Ovary (tissue), 3 donors: ENCODE results near the gene EPHA10.
"Not testable (repeated sequence)": the region's sequence is repeated elsewhere in the genome, so short reads cannot be mapped to it uniquely, and the experiment has no call there.

Source experiments
- EP300 ChIP-seq: sonication (generic); formaldehyde crosslinking; IDR thresholded peaks from one replicate; pipeline ENCODE4 v1.6.1; 2017; ENCODE audit warnings: antibody characterized with exemption
- POLR2A ChIP-seq: fragments of 450-650 bp; IDR thresholded peaks from one replicate; pipeline ENCODE4 v1.6.1; 2017; ENCODE audit warnings: antibody characterized with exemption, mild to moderate bottlenecking, moderate library complexity
- TF ChIP-seq, protein P1 (sequence below), 3 donors: fragments of 450-650 bp in 2 of 3; fragments of 200-600 bp in 1 of 3; IDR thresholded peaks; one replicate each; pipeline versions ENCODE4 v1.5.1 to v1.8.0; 2016 to 2022; ENCODE audit warnings: antibody characterized with exemption in 3 of 3, mild to moderate bottlenecking in 1 of 3
- donor health status: DM: no; HTN: no; CAD: no.

- TF ChIP-seq, protein P1, sequence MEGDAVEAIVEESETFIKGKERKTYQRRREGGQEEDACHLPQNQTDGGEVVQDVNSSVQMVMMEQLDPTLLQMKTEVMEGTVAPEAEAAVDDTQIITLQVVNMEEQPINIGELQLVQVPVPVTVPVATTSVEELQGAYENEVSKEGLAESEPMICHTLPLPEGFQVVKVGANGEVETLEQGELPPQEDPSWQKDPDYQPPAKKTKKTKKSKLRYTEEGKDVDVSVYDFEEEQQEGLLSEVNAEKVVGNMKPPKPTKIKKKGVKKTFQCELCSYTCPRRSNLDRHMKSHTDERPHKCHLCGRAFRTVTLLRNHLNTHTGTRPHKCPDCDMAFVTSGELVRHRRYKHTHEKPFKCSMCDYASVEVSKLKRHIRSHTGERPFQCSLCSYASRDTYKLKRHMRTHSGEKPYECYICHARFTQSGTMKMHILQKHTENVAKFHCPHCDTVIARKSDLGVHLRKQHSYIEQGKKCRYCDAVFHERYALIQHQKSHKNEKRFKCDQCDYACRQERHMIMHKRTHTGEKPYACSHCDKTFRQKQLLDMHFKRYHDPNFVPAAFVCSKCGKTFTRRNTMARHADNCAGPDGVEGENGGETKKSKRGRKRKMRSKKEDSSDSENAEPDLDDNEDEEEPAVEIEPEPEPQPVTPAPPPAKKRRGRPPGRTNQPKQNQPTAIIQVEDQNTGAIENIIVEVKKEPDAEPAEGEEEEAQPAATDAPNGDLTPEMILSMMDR (IDR thresholded peaks at IDR 0.05), result not testable (repeated sequence)
- not testable (repeated sequence) for TF ChIP-seq POLR2A, EP300
Observed at GRCh38 chr1:37771440-37771839, 6.5 kb upstream of the EPHA10 start.
